Left colon (tissue), 2 donors: ENCODE data around the gene NFYA. TPM values are rescaled to one million over a fixed set of nuclear protein-coding genes. Genes with fewer than 3 reads are reported as not detected.

ENCODE experiments used
- total RNA-seq, 2 donors: library from RNA; stranded (reverse); fragmentation: NEBNext Ultra II Directional; extraction: Animal tissue kit (Norgen Biotek cat#: 25700); gene quantifications; one replicate each; pipeline ENCODE4 v1.2.1, GENCODE V29; 2021
- donor health status: DM: no; HTN: no; CAD: no.
- donor health status: DM: yes; HTN: yes; CAD: no.

NFYA gene
- total RNA-seq, 2 donors from 2014 or later: 19.1 to 19.9 TPM

Other genes starting within 250 kb of the NFYA start
- 1 to 10 TPM; 2.2 to 6.6 TPM for gene UNC5CL, start 33.8 kb upstream of the NFYA start, total RNA-seq
- not detected for gene TSPO2, start 30.5 kb upstream of the NFYA start, total RNA-seq
- not detected for gene APOBEC2, start 19.8 kb upstream of the NFYA start, total RNA-seq
- gene OARD1, start 618 bp upstream of the NFYA start, total RNA-seq: 10 to 100 TPM; 23.7 to 30.1 TPM
- not detected for gene TREML1, start 81.4 kb downstream of the NFYA start, total RNA-seq
- gene TREM2, start 90.1 kb downstream of the NFYA start, total RNA-seq: 1 to 10 TPM in 1 of 2 donors, under 1 TPM in 1; 0.27 to 2.9 TPM
- under 1 TPM in 1 of 2 donors, not detected in 1; 0.17 TPM for gene TREML2, start 128.2 kb downstream of the NFYA start, total RNA-seq
- gene TREML4, start 155.4 kb downstream of the NFYA start, total RNA-seq: not detected
- gene TREM1, start 213.7 kb downstream of the NFYA start, total RNA-seq: under 1 TPM in 1 of 2 donors, not detected in 1; 0.24 TPM